NCI-H82 (cell line): Measurements from ENCODE around the gene ARHGEF7.
"Not testable (repeated sequence)": the region's sequence is repeated elsewhere in the genome, so short reads cannot be mapped to it uniquely, and the experiment has no call there.

ENCODE experiments used
- DNase-seq: peaks from one replicate; lab custom pipeline; 2025; lab: John Stamatoyannopoulos, UW

The ARHGEF7 gene

DNA sequence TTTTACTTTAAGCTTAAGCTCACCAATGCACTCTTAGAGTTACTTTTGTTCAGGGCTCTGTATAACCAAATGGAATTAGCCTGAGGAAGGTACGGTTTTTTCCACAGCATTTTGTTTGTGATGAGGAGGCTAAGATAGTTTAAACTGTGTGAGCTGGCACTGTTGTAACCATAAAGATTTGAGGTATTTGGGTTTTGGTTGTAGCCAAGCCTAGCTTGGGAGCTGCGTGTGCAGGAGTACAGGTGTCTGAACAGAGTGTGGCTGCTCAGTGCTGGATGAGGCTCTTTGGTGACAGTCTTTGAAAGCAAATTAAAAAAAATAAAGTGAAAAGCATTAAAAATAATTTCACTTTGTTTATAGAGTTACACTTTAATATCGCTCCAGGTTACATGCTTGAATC lies 56.0 kb downstream of the ARHGEF7 start:
- DNase-seq, result no peak

DNA sequence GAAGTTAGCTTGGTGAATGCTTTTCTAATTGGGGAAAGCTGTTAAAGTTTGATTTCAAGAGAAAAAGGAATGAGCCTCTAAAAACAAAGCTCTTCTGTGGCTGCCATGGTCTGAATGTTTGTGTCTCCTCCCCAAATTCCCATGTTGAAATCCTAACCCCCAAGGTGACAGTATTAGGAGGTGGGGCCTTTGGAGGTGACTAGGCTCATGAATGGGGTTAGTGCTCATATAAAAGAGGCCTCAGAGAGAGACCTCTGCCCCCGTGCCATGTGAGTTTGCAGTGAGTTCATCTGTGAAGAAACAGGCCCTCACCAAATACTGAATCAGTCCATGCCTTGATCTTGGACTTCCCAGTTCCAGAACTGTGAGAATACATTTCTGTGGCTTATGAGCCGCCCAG lies 56.5 kb downstream of the ARHGEF7 start:
- no peak for DNase-seq

DNA sequence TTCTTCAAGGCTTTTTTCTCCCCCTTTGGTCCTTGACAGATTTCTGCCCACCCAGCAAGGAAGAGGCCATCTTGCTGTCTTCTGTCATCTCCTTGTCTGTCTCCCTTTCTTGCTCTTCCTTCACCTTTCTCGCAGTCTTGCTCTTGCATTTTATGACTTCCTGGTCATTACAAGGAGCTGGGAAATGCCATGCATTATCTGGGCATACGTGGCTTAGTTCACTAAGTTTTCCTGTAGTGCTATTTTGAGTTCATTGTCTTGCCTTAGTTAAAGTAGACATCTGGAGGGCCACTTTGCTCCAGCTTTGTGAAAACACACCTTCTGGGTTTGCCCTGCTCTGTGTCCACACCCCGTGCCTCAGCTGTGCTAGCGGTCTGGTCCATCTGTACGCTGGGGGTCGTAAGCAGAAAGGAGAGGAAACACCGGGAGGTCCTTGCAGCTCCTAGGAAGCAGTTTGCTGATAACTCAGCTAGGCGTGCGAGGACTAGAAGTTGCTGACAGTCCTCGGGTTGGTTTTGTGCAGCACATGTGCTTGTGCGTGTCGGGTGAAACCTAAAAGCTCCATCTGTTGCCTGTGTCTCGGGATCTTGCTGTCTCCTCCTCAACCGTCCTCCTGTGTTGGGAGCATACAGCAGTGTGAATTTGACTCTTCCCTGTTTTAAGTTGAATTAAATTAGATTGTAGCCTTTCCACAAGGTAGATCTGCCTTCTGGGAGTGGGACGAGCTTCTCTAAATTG lies 59.4 kb downstream of the ARHGEF7 start:
- DNase-seq, result peak; percentile 56

- no peak for DNase-seq
Measured at GRCh38 chr13:111175372-111175771, 60.3 kb downstream of the ARHGEF7 start.

DNA sequence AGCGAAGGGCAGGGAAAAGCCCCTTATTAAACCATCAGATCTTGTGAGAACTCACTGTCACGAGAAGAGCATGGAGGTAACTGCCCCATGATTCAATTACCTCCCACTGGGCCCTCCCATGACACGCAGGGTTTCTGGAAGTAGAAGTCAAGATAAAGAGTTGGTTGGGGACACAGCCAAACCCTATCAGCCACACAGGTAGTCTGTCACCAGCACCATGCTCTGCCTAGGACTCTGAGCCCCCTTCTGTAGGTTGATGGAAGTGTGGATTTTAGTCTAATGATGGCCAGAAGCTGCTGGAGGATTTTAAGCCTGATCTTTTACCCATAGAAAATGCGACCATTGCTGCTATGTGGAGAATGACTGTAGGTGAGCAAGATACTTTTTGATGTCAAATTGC lies 60.8 kb downstream of the ARHGEF7 start:
- no peak for DNase-seq

GRCh38 chr13:111176421-111176820 lies 61.3 kb downstream of the ARHGEF7 start:
- DNase-seq, result no peak

DNA sequence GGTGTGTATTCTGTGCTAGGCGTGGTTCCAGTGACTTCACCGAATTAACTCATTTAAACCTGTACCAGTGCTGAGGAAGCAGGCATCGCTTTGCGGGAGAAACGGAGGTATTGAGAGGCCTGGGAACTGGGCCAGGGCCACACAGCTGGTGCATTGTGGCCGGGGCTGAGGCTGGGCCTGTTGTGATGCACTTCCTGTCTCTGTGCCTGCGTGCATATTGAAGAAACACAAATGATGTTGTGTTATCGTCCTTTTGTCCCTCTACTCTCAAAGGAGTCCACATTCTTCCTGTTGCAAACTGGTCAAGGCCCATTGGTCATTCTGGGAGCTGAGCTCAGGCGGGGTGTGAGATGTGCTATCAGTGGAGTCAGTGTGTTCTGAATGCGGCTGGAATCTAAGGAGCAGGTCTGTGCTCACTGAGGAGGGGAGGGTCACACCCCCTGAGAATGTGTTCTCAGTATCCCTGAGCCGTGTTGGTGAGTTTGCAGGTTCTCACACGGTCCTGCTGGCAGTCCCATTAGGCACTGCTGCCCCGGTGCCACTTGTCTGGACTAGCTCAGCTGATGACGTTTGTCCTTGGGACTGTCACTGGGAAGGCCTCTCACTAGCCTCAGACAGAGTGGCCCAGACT lies 62.1 kb downstream of the ARHGEF7 start:
- DNase-seq, result no peak

DNA sequence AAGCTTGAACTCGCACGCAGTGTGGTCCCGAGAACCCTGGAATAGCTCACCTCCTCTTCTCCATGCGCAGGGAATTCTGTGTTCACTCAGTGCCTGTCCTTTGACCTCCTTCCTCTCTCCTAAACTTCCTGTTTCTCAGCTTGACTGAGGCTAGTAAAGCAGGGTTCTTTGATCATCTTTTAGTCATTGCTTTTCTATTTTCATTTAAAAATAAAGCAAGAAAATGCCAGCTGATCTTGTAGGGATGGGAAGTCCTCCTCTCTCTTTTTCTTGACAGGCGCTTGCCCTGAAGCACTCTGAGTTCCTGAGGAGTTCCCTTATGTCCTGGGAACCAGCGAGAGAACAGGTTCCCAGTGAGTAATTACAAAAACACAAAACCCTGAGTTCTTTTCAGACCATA lies 62.8 kb downstream of the ARHGEF7 start:
- no peak for DNase-seq

- DNase-seq, result no peak
Measured at GRCh38 chr13:111178402-111178801, 63.3 kb downstream of the ARHGEF7 start.

GRCh38 chr13:111179908-111180760 lies 65.0 kb downstream of the ARHGEF7 start:
- DNase-seq, result no peak

- no peak for DNase-seq
Measured at GRCh38 chr13:111181977-111182376, 66.9 kb downstream of the ARHGEF7 start.

DNA sequence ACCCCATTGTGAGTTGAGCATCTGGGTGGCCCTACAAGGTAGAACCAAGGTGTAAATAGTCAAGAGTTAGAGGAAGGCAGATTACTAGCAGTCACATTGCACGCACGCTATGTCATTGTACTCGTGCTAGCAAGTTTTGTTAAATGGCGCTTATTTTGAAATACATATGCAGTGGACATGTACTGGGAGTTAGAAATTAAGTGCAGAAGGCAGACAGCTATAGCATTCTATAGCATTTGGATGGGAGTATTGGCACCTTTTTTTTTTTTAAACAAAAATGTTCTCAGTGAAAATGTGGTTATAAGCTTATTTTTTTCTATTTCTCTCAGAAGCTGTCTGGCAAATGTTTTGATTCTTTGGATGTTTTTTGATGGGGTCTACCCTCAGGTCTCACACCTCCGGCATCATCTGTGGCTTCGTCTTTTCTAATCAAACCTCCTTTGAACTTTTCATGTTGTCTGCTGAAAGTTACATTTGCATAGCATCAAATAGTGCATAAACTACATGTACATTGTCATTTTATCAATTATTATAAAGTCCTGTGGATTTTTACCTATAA lies 68.1 kb downstream of the ARHGEF7 start:
- DNase-seq, result no peak

DNA sequence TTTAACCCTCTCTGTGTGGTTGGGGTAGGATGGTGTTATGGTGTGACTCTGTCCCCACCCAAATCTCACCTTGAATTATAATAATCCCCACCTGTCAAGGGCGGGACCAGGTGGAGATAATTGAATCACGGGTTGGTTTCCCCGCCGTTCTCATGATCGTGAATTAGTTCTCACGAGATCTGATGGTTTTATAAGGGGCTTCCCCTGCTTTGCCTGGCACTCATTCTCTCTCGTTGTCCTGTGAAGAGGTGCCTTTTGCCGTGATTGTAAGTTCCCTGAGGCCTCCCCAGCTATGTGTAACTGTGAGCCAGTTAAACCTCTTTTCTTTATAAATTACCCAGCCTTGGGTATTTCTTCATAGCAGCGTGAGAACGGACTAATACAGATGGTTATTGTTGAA lies 68.8 kb downstream of the ARHGEF7 start:
- no peak for DNase-seq

DNA sequence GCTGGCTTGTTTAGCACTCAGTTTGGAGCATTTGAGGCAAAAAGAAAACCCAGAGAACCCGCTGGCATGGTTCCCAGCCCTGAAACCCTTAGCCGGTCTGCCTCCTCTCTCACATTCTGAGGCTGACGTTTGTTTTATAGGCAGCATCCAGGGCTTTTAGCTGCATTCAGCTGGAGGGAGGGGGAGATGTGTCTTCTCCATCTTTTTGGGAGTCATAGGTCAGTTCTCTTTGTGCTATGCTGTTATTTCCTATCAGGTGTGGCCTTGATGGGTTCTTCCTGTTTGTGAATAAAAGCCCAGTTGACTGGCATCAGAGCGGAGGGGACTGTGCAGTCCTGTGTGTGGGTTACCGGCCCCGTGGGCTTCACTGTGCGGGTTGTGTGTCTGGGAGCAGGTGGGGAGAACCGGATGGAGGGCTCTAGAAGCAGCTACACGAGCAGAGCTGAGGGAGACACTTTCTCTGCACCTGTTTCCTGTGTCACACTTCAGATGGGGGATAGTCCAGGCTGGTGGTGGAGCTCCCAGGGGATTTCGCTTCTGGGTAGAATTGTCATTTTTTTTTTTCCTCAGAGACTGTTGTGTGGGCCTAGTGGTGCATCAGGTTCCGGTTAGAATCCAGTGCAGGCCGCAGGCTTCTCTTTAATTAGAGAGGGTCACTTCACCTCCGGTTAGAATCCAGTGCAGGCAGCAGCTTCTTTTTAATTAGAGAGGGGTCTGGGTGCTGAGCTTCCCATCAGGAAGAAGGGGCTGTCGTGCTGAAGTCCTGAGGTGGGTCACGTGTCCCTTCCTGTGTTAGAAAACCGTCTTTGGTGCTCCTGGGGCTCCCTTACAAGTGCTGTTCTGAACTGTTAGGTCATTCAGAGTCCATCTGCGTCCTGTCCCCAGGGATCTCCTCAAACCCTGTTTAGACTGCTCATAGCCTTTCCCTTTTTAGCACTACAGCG lies 69.6 kb downstream of the ARHGEF7 start:
- no peak for DNase-seq

GRCh38 chr13:111186305-111186935 lies 71.3 kb downstream of the ARHGEF7 start:
- no peak for DNase-seq

DNA sequence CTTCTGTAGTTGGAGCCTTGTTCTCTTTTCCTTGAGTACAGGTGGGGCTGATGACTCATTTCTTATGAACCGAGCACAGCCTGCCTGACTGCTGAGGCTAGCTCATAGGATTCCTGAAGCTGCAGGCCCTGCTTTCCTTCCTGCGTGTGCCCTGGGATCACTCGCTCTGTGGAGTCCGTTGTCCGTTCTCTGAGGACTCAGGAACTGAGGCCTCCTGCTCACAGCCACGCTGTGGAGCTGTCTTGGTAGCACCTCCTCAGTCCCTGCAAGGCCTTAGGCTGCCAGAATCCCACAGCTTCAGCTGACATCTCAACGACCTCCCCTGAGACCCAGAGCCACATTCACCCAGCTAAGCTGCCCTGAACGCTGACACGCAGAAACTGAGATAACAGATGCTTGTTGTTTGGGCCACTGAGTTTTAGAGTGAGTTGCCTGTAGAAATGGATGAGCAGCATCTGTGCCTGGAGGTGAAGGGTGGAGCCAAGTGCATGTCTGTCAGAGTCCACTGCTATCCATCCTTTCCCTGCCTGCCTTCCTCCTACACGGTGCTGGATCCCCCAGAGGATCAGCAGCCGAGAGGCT lies 72.9 kb downstream of the ARHGEF7 start:
- DNase-seq, result peak; percentile 27

DNA sequence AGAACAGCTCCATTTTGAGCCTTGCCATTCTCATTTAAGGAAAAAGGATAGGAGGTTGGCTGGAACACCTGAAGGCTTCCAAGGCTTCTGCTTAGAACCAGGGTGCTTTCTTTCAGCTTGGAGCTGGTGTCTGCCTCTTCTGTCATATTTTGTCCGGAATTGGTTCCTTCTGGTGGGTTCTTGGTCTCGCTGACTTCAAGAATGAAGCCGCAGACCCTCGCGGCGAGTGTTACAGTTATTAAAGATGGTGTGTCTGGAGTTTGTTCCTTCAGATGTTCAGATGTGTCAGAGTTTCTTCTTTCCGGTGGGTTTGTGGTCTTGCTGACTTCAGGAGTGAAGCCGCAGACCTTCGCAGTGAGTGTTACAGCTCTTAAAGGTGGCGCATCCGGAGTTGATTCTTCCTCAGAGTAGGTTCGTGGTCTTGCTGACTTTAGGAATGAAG lies 74.0 kb downstream of the ARHGEF7 start:
- not testable (repeated sequence) for DNase-seq

DNA sequence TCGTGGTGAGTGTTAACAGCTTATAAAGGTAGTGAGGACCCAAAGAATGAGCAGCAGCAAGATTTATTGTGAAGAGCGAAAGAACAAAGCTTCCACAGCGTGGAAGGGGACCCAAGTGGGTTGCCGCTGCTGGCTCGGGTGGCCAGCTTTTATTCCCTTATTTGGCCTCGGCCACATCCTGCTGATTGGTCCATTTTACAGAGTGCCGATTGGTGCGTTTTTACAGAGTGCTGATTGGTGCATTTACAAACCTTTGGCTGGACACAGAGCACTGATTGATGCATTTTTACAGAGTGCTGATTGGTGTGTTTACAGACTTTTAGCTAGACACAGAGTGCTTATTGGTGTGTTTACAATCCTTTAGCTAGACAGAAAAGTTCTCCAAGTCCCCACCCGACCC lies 74.4 kb downstream of the ARHGEF7 start:
- DNase-seq, result not testable (repeated sequence)

GRCh38 chr13:111193223-111193622 lies 78.1 kb downstream of the ARHGEF7 start:
- DNase-seq, result not testable (repeated sequence)

DNA sequence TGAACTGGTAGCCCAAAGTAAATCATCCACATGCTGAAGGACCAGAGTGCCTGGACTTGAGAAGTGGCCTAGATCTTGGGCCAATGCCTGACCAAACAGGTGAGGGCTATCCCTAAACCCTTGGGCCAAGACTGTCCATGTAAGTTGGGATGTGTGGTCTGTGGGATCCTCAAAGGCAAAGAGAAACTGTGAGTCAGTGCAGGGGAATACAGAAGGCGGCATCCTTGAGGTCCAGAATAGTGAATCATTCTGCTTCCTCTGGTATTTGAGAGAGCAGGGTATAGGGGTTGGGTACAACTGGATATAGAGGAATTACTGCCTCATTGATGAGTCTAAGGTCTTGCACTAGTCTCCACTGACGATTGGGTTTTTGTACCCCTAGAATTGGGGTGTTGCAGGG lies 79.5 kb downstream of the ARHGEF7 start:
- not testable (repeated sequence) for DNase-seq
